Mesenchymal stem cell (in vitro differentiated cells and primary cell): ENCODE results near the gene UIMC1.
"Not testable (repeated sequence)": the region's sequence is repeated elsewhere in the genome, so short reads cannot be mapped to it uniquely, and the experiment has no call there.

ENCODE experiments used
- DNase-seq: peaks from one replicate; pipeline ENCODE4 v3.0.0-alpha.2; 2013
- H2AFZ ChIP-seq: one replicate; pipeline ENCODE4 v1.6.1; 2013; ENCODE audit warnings: low read depth, mild to moderate bottlenecking, control low read depth, inconsistent platforms, low read length, moderate library complexity
- H2AK5ac ChIP-seq: 2 replicates; pipeline ENCODE4 v1.6.1; 2013; ENCODE audit warnings: low read length, moderate library complexity, mild to moderate bottlenecking, inconsistent platforms; ENCODE audit not compliant: severe bottlenecking
- H2BK120ac ChIP-seq: one replicate; pipeline ENCODE4 v1.6.1; 2013; ENCODE audit warnings: low read depth, mild to moderate bottlenecking, inconsistent platforms, low read length, moderate library complexity
- H2BK12ac ChIP-seq, 2 experiments: one replicate each; pipeline ENCODE4 v1.6.1; 2013; ENCODE audit warnings: inconsistent platforms in 2 of 2, low read length in 2 of 2, mild to moderate bottlenecking in 2 of 2, moderate library complexity in 2 of 2, control low read depth in 1 of 2
- H2BK15ac ChIP-seq: one replicate; pipeline ENCODE4 v1.6.1; 2013; ENCODE audit warnings: mild to moderate bottlenecking, low read depth, inconsistent platforms; ENCODE audit not compliant: poor library complexity, severe bottlenecking
- H2BK5ac ChIP-seq: 2 replicates; pipeline ENCODE4 v1.6.1; 2013; ENCODE audit warnings: low read depth, mild to moderate bottlenecking, low read length, control low read depth, inconsistent platforms; ENCODE audit not compliant: poor library complexity, severe bottlenecking
- H3K14ac ChIP-seq, 2 experiments: one replicate each; pipeline ENCODE4 v1.6.1; 2013; ENCODE audit warnings: inconsistent platforms in 2 of 2, low read length in 2 of 2, control low read depth in 1 of 2, mild to moderate bottlenecking in 1 of 2, moderate library complexity in 1 of 2
- H3K18ac ChIP-seq, 2 experiments: one replicate each; pipeline ENCODE4 v1.6.1; 2013; ENCODE audit warnings: inconsistent platforms in 2 of 2, low read length in 2 of 2, control low read depth in 1 of 2, low read depth in 1 of 2, mild to moderate bottlenecking in 1 of 2
- H3K23ac ChIP-seq, 2 experiments: one replicate each; pipeline ENCODE4 v1.6.1; 2013; ENCODE audit warnings: inconsistent platforms in 2 of 2, low read length in 2 of 2, mild to moderate bottlenecking in 2 of 2, moderate library complexity in 2 of 2, control low read depth in 1 of 2
- H3K27ac ChIP-seq: 2 replicates; pipeline ENCODE4 v1.5.1; 2013; ENCODE audit warnings: mild to moderate bottlenecking, moderate library complexity, low read length, control low read depth, inconsistent platforms; ENCODE audit not compliant: poor library complexity, severe bottlenecking
- H3K27me3 ChIP-seq, 2 experiments: 2 replicates each; pipeline versions ENCODE4 v1.6.1 to v1.7.0; 2013; ENCODE audit warnings: low read length in 2 of 2, mild to moderate bottlenecking in 2 of 2, moderate library complexity in 2 of 2, control low read depth in 1 of 2, inconsistent platforms in 1 of 2; ENCODE audit not compliant: control insufficient read depth in 1 of 2, insufficient read depth in 1 of 2
- H3K36me3 ChIP-seq, 2 experiments: 2 replicates each; pipeline versions ENCODE4 v1.6.1 to v1.7.0; 2013; ENCODE audit warnings: low read length in 2 of 2, control low read depth in 1 of 2, inconsistent platforms in 1 of 2, low read depth in 1 of 2, mild to moderate bottlenecking in 1 of 2; ENCODE audit not compliant: insufficient read depth in 2 of 2, control insufficient read depth in 1 of 2
- H3K4ac ChIP-seq, 2 experiments: one replicate each; pipeline ENCODE4 v1.6.1; 2013; ENCODE audit warnings: inconsistent platforms in 2 of 2, low read length in 2 of 2, mild to moderate bottlenecking in 2 of 2, moderate library complexity in 2 of 2, control low read depth in 1 of 2, low read depth in 1 of 2
- H3K4me1 ChIP-seq: 2 replicates; pipeline ENCODE4 v1.6.1; 2013; ENCODE audit warnings: low read depth, low read length, control low read depth; ENCODE audit not compliant: control insufficient read depth, insufficient read depth
- H3K4me2 ChIP-seq: 2 replicates; pipeline ENCODE4 v1.6.1; 2013; ENCODE audit warnings: low read length, mild to moderate bottlenecking, inconsistent platforms; ENCODE audit not compliant: poor library complexity, severe bottlenecking
- H3K4me3 ChIP-seq, 2 experiments: 2 replicates each; pipeline versions ENCODE4 v1.5.1 to v1.7.0; 2013; ENCODE audit warnings: low read length in 2 of 2, mild to moderate bottlenecking in 2 of 2, control low read depth in 1 of 2, low read depth in 1 of 2; ENCODE audit not compliant: insufficient read depth in 1 of 2
- H3K79me1 ChIP-seq: replicated peaks from 2 replicates; pipeline ENCODE4 v1.6.1; 2013; ENCODE audit warnings: mild to moderate bottlenecking, control low read depth, low read length, inconsistent platforms; ENCODE audit not compliant: poor library complexity, severe bottlenecking
- H3K9ac ChIP-seq: 2 replicates; pipeline ENCODE4 v1.7.0; 2013; ENCODE audit warnings: mild to moderate bottlenecking, low read length, moderate library complexity
- H3K9me3 ChIP-seq: 2 replicates; pipeline ENCODE4 v1.7.0; 2013; ENCODE audit warnings: mild to moderate bottlenecking, low read length; ENCODE audit not compliant: control insufficient read depth
- H4K8ac ChIP-seq: one replicate; pipeline ENCODE4 v1.6.1; 2013; ENCODE audit warnings: inconsistent platforms, mild to moderate bottlenecking, low read length, moderate library complexity
- H4K91ac ChIP-seq: one replicate; pipeline ENCODE4 v1.6.1; 2013; ENCODE audit warnings: mild to moderate bottlenecking, low read length, inconsistent platforms
- WGBS: methylation state at CpG from one replicate; pipeline ENCODE4 v1.1.7; 2013; ENCODE audit warnings: mixed read lengths; 5-methylcytosine and 5-hydroxymethylcytosine counted together

The UIMC1 gene

DNA sequence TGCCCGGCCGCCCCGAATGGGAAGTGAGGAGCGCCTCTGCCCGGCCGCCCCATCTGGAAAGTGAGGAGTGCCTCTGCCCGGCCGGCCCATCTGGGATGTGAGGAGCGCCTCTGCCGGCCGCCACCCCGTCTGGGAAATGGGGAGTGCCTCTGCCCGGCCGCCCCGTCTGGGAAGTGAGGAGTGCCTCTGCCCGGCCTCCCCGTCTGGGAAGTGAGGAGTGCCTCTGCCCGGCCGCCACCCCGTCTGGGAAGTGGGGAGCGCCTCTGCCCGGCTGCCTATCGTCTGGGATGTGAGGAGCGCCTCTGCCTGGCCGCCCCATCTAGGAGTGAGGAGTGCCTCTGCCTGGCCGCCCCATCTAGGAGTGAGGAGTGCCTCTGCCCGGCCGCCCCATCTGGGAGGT, 22.4 kb downstream of the UIMC1 start:
- WGBS = 99% methylated on average over 28 of the region's 28 CpGs
- not testable (repeated sequence) for H3K4me3 ChIP-seq, DNase-seq, H3K27ac ChIP-seq, H2BK5ac ChIP-seq, H4K8ac ChIP-seq, H4K91ac ChIP-seq, H3K23ac ChIP-seq, H3K9me3 ChIP-seq, H3K14ac ChIP-seq, H3K4me1 ChIP-seq, H2BK12ac ChIP-seq, H2BK15ac ChIP-seq, H3K4me2 ChIP-seq, H3K27me3 ChIP-seq, H3K9ac ChIP-seq, H3K18ac ChIP-seq, H2AK5ac ChIP-seq, H2BK120ac ChIP-seq, H3K4ac ChIP-seq, H2AFZ ChIP-seq
- Histone ChIP-seq H3K36me3 (peaks cover 27 to 36% of the 10 kb centered on the region in 2 experiments), H3K79me1 (peaks cover 17% of the 10 kb centered on the region)

DNA sequence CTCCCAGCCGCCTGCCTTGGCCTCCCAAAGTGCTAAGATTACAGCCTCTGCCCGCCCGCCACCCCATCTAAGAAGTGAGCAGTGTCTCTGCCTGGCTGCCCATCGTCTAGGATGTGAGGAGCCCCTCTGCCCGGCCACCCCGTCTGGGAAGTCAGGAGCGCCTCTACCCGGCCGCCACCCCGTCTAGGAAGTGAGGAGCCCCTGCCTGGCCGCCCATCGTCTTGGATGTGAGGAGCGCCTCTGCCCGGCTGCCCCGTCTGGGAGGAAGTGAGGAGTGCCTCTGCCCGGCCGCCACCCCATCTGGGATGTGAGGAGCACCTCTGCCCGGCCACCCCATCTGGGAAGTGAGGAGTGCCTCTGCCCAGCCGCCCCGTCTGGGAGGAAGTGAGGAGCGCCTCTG, 23.0 kb downstream of the UIMC1 start:
- H3K4me1 ChIP-seq, H4K8ac ChIP-seq, H3K27ac ChIP-seq, H3K9ac ChIP-seq, H4K91ac ChIP-seq, H3K14ac ChIP-seq, H3K27me3 ChIP-seq, H3K4me3 ChIP-seq, H3K4ac ChIP-seq, H2BK120ac ChIP-seq, H2BK15ac ChIP-seq, DNase-seq, H2AK5ac ChIP-seq, H2BK5ac ChIP-seq, H2BK12ac ChIP-seq, H3K4me2 ChIP-seq, H3K9me3 ChIP-seq, H3K23ac ChIP-seq, H3K18ac ChIP-seq, H2AFZ ChIP-seq: not testable (repeated sequence)
- WGBS = 98% methylated on average over 20 of the region's 21 CpGs
- H3K36me3 ChIP-seq = peaks cover 28 to 42% of the 10 kb centered on the region in 2 experiments
- H3K79me1 ChIP-seq = peaks cover 17% of the 10 kb centered on the region

DNA sequence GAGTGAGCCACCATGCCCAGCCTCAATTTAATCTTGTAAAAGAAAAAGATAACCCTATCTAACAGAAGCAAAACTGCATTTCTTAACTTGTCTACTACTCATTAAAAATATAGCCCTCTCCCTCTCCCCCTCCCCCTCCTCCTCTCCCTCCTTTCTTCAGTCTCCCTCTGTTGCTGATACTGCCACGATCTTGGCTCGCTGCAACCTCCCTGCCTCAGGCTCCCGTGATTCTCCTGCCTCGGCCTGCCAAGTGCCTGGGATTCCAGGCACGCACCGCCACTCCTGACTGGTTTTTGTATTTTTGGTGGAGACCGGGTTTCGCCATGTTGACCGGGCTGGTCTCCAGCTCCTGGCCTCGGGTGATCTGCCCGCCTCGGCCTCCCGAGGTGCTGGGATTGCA, 23.5 kb downstream of the UIMC1 start:
- not testable (repeated sequence) for H3K23ac ChIP-seq, H3K4me2 ChIP-seq, H3K27me3 ChIP-seq, H2AFZ ChIP-seq, H3K4me3 ChIP-seq, H2BK12ac ChIP-seq, H3K4me1 ChIP-seq, H3K18ac ChIP-seq, H4K8ac ChIP-seq, H2AK5ac ChIP-seq, H3K14ac ChIP-seq, H3K4ac ChIP-seq, H3K9ac ChIP-seq, H3K9me3 ChIP-seq, H3K27ac ChIP-seq, H2BK5ac ChIP-seq, H4K91ac ChIP-seq, DNase-seq, H2BK120ac ChIP-seq, H2BK15ac ChIP-seq
- 84% methylated on average over 7 of the region's 13 CpGs for WGBS
- H3K36me3 ChIP-seq = peaks cover 28 to 43% of the 10 kb centered on the region in 2 experiments
- H3K79me1 ChIP-seq = peaks cover 17% of the 10 kb centered on the region

- no peak overlapping the region for H4K8ac ChIP-seq
- H2BK120ac ChIP-seq = no peak overlapping the region
- H2AK5ac ChIP-seq = no peak overlapping the region
- no peaks in the 10 kb centered on the region for H3K9me3 ChIP-seq
- no peak overlapping the region for H3K14ac ChIP-seq
- no peak overlapping the region for H4K91ac ChIP-seq
- DNase-seq = no peak
- no peaks in the 10 kb centered on the region for H3K27me3 ChIP-seq
- peaks cover 28 to 43% of the 10 kb centered on the region in 2 experiments for H3K36me3 ChIP-seq
- no peak overlapping the region for H2BK12ac ChIP-seq
- H3K79me1 ChIP-seq = peaks cover 18% of the 10 kb centered on the region
- no peak overlapping the region for H2BK5ac ChIP-seq
- no peak overlapping the region for H3K9ac ChIP-seq
- no peak overlapping the region for H3K18ac ChIP-seq
- H3K4me2 ChIP-seq = no peak overlapping the region
- H2BK15ac ChIP-seq = no peak overlapping the region
- peaks cover 6% of the 10 kb centered on the region for H3K4me1 ChIP-seq
- 98% methylated on average over 3 of the region's 7 CpGs for WGBS
- no peak overlapping the region for H2AFZ ChIP-seq
- H3K27ac ChIP-seq = no peak overlapping the region
- no peak overlapping the region for H3K4me3 ChIP-seq
- H3K23ac ChIP-seq = no peak overlapping the region
- no peak overlapping the region for H3K4ac ChIP-seq
Measured at GRCh38 chr5:176980818-176981217, 25.8 kb downstream of the UIMC1 start.
